Lung (tissue), 12 donors: ENCODE measurements around the gene RMI1. TPM values are rescaled to one million over a fixed set of nuclear protein-coding genes. Genes with fewer than 3 reads are reported as not detected.

Source experiments
- ATAC-seq: fragments of 200-7000 bp; cut with Tn5 transposase; one replicate; pipeline ENCODE4 v1.9.1; 2020; ENCODE audit warnings: moderate number of reproducible peaks; ENCODE audit not compliant: insufficient read depth, low FRiP score
- DNase-seq, 3 donors: peaks; one replicate each; pipeline ENCODE4 v3.0.0-alpha.2; 2013 to 2017
- H3K27ac ChIP-seq, 2 donors: one replicate each; pipeline ENCODE4 v1.5.1; 2013; ENCODE audit warnings: mild to moderate bottlenecking in 2 of 2, moderate library complexity in 2 of 2, control low read depth in 1 of 2, inconsistent platforms in 1 of 2, low read depth in 1 of 2, low read length in 1 of 2
- H3K27me3 ChIP-seq, 3 donors: one replicate each; pipeline ENCODE4 v1.5.1; 2013; ENCODE audit warnings: low read length in 2 of 3; ENCODE audit not compliant: control insufficient read depth in 3 of 3, insufficient read depth in 3 of 3
- H3K36me3 ChIP-seq, 4 donors: one replicate each; pipeline ENCODE4 v1.5.1; 2013; ENCODE audit warnings: low read length in 4 of 4, mild to moderate bottlenecking in 1 of 4, moderate library complexity in 1 of 4; ENCODE audit not compliant: control insufficient read depth in 4 of 4, insufficient read depth in 4 of 4
- H3K4me1 ChIP-seq, 5 donors: one replicate each; pipeline ENCODE4 v1.5.1; 2013; ENCODE audit warnings: low read length in 5 of 5, mild to moderate bottlenecking in 2 of 5, moderate library complexity in 1 of 5; ENCODE audit not compliant: control insufficient read depth in 5 of 5, insufficient read depth in 5 of 5
- H3K4me3 ChIP-seq: one replicate; pipeline ENCODE4 v1.5.1; 2013; ENCODE audit warnings: mild to moderate bottlenecking, control low read depth, moderate library complexity
- H3K9ac ChIP-seq, 2 donors: one replicate each; pipeline ENCODE4 v1.5.1; 2013; ENCODE audit warnings: low read length in 2 of 2, control low read depth in 1 of 2; ENCODE audit not compliant: insufficient read depth in 1 of 2
- H3K9me3 ChIP-seq, 4 donors: one replicate each; pipeline ENCODE4 v1.5.1; 2013; ENCODE audit warnings: low read length in 3 of 4, mild to moderate bottlenecking in 1 of 4, moderate library complexity in 1 of 4; ENCODE audit not compliant: control insufficient read depth in 4 of 4, insufficient read depth in 3 of 4
- WGBS, 2 donors: extraction: QIAGEN DNeasy Blood & Tissue Kit; methylation state at CpG; one replicate each; pipeline ENCODE4 v1.1.7; 2013; 5-methylcytosine and 5-hydroxymethylcytosine counted together
- polyA plus RNA-seq, 2 donors: library from polyadenylated mRNA; stranded (reverse); fragments of 200-250 nt; gene quantifications; one replicate each; pipeline ENCODE4 v1.2.1, GENCODE V29; 2013
- total RNA-seq, 2 donors: library from RNA; depleted of rRNA in 1 of 2; stranded (reverse); fragments of >200 nt in 1 of 2; gene quantifications; one replicate each; pipeline ENCODE4 v1.2.1, GENCODE V29; 2014 to 2021
- TF ChIP-seq, protein P1 (sequence below): IDR thresholded peaks from 2 replicates; pipeline ENCODE4 v1.5.1; 2012; ENCODE audit warnings: mild to moderate bottlenecking; ENCODE audit errors: control extremely low read depth, extremely low read depth
- donor health status: control.
- donor health status: control.
- donor health status: Bipolar disorder and iron deficiency.
- donor health status: healthy.
- donor health status: DM: yes; HTN: yes; CAD: no.

RMI1 gene
- total and polyA plus RNA-seq, 4 donors: 2.5 to 10.0 (median 5.4) TPM

GRCh38 chr9:83935276-83935935, 45.2 kb upstream of the RMI1 start:
- Histone ChIP-seq H3K4me3 (no peak overlapping the region), H3K4me1 (peaks cover 0 to 9% (median 0%) of the 10 kb centered on the region in 5 donors), H3K27me3 (no peaks in the 10 kb centered on the region), H3K36me3 (peaks cover 0 to 6% (median 5%) of the 10 kb centered on the region in 4 donors), H3K27ac (no peak overlapping the region), H3K9ac (no peak overlapping the region), H3K9me3 (no peaks in the 10 kb centered on the region)
- 76 to 79% methylated on average over 3 of the region's 3 CpGs for WGBS, 2 donors
- no peak for ATAC-seq
- DNase-seq: peak in 2 of 3 donors; percentile 49 to 51
- TF ChIP-seq, protein P1, sequence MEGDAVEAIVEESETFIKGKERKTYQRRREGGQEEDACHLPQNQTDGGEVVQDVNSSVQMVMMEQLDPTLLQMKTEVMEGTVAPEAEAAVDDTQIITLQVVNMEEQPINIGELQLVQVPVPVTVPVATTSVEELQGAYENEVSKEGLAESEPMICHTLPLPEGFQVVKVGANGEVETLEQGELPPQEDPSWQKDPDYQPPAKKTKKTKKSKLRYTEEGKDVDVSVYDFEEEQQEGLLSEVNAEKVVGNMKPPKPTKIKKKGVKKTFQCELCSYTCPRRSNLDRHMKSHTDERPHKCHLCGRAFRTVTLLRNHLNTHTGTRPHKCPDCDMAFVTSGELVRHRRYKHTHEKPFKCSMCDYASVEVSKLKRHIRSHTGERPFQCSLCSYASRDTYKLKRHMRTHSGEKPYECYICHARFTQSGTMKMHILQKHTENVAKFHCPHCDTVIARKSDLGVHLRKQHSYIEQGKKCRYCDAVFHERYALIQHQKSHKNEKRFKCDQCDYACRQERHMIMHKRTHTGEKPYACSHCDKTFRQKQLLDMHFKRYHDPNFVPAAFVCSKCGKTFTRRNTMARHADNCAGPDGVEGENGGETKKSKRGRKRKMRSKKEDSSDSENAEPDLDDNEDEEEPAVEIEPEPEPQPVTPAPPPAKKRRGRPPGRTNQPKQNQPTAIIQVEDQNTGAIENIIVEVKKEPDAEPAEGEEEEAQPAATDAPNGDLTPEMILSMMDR: no peak

- WGBS, 2 donors: 89 to 93% methylated on average over 6 of the region's 6 CpGs
- ATAC-seq: no peak
- H3K27ac ChIP-seq: no peak overlapping the region
These were observed 44.1 kb upstream of the RMI1 start for GRCh38 chr9:83936523-83936922.

GRCh38 chr9:83937861-83938455, 42.6 kb upstream of the RMI1 start:
- no peaks in the 10 kb centered on the region for H3K27me3 ChIP-seq
- H3K36me3 ChIP-seq: peaks cover 6 to 16% (median 9%) of the 10 kb centered on the region in 4 donors
- no peaks in the 10 kb centered on the region for H3K9me3 ChIP-seq
- H3K27ac ChIP-seq: no peak overlapping the region
- WGBS, 2 donors: 40 to 48% methylated on average over 1 of the region's 1 CpG
- no peak overlapping the region for H3K4me3 ChIP-seq
- TF ChIP-seq, protein P1: peak; percentile 64
- peaks cover 0 to 9% (median 0%) of the 10 kb centered on the region in 5 donors for H3K4me1 ChIP-seq
- peak in 2 of 3 donors; percentile 74 to 76 for DNase-seq
- peak; percentile 42 for ATAC-seq
- no peak overlapping the region for H3K9ac ChIP-seq

More at GRCh38 chr9:83936523-83936922, 44.1 kb upstream of the RMI1 start:
- Histone ChIP-seq H3K9me3 (no peaks in the 10 kb centered on the region), H3K4me1 (peaks cover 0 to 9% (median 0%) of the 10 kb centered on the region in 5 donors), H3K4me3 (no peak overlapping the region), H3K9ac (no peak overlapping the region), H3K27me3 (no peaks in the 10 kb centered on the region), H3K36me3 (peaks cover 2 to 8% (median 7%) of the 10 kb centered on the region in 4 donors)
- TF ChIP-seq, protein P1: no peak
- no peak for DNase-seq
